ENCODE measurements around the gene AQP2.

Gene AQP2

DNA sequence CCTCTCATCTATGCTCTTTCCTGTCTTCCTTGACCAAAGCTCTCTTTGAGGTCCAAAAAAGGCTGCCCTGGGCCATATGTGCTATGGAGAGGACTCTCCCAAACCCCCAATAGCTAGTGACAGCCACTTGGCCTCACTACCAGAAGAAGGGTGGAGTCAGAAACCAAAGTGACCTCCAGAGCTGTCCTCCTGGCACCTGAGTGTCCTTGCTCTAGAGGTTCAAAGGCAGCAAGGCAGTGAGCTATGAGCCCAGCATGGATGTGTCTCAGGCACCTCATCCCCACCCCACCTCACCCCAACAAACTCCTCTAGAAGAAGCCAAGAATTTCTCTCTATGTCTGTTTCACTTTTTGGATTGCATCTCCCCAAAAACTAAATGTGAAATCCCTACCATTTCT, 7.0 kb downstream of the AQP2 start:
- no peak for DNase-seq

DNA sequence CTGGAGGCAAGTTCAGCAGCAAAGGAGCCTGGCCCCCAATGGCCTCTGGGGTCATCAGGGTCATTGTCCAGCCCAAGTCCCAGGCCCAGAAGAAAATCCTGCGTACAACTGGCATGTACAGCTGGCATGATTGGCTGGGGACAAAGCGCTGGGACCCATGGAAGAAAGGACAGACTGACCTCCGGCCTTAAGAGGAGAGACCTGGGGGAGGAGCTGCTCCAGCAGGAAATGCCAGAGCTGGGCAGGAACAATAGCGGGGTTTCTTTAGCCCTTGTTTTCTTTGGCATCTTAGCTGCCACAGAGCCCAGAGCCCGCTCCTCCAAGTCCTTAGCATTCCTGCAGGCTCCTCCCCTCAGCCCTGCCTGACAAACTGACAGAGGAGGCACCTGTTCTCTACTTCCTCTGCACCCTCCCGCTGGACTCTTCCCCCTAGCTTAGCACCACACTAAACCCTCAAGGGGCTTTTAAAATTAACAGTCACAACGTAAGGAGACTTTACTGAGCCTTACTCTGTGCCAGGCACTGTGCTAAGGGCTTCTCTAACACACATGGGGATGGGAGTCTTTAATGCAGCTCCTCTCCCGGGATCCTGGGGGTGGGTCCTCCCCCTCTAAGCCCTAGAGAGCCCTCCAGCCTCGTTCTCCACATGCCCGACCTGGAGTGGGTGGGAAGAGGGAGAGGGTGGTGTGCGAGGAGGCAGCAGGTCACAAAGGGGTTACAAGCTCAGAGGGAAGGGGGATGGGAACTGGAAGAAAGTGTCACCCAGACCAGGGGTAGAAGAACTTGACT, 9.3 kb downstream of the AQP2 start:
- no peak for DNase-seq

- no peak for DNase-seq
Measured at GRCh38 chr12:49960474-49961110, 10.1 kb downstream of the AQP2 start.

DNA sequence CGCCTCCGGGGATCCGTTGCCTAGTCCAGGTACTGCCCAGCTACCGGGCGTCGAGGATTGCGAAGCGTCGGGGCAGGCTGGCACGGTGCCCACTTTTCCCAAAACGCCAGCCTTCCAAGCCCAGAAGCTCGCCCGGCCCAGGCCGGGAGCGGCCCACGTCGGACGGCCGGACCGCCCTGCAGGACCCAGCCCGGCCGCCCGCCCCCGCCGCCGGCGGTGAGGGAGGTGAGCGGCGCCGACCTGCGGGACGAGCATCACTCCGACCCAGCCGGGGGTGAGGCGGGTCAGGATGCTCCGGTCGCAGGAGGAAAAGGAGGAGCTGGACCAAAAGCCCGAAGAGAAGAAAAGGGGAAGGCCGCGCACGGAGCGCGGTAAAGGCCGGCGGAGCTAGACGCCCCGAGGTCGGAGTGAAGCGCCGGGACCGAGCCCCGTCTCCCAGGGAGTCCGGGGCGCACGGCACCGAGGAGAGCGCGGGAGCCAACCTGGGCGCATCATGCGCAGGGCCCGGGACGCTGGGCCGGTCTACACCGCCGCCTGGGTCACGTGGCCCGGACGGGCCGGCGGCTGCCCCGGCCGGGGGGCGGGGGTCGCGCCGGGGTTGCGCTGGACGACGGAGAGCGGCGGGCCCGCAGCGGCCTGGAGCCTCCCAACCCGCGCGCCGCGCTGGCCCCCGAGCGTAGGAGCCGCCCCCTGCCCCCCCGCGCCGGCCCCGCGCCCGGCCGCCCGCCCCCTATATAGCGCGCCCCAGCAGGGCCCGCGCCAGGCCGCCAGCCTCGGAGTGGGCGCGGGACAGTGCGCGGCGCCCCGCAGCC, 10.8 kb downstream of the AQP2 start, which contains the start of gene AQP5:
Gene AQP5 (plus strand): TSS at position 762 of the 812 bp plus-strand sequence. CDS start 146 bp downstream, outside the sequence.
- DNase-seq, result no peak

GRCh38 chr12:49961993-49962764, 11.6 kb downstream of the AQP2 start:
- no peak for DNase-seq

GRCh38 chr12:49962861-49963765, 12.6 kb downstream of the AQP2 start:
- peak; percentile 36 for DNase-seq

DNA sequence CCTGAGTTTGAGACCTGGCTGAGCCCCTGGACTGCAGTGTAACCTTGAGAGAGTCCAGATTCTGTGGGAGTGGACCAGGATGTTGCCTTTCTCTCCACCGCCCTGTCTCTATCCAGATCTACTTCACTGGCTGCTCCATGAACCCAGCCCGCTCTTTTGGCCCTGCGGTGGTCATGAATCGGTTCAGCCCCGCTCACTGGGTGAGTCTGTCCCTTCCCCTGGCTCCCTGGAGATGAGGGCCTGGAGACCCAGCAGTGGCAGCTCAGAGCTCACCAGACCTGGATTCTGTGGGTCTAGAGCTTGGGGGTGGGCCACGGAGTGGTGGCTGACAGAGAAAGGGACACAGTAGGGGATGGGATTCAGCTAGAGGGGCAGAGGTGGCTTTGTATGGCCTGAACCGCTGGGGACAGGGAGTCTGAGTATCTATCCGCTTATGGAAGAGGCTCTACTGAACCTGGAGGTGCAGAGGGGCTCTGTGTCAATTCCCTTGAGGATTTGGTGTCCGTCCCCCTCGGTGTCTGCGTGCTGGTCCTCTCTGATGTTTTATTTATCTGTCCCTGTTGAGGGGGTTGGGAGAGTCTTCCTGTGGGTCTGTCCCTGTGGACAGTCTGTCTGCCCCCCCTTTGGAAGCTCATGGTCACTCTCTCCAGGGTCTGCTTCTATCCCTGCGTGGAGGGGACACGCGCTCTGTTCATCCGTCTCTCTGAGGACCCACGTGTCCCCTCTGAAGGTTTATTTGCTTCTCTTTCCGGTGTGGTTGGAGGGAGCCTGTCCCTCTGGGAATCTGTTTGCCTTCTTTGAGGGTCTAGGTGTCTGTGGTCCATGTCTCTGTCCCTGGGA, 13.7 kb downstream of the AQP2 start:
- no peak for DNase-seq

DNA sequence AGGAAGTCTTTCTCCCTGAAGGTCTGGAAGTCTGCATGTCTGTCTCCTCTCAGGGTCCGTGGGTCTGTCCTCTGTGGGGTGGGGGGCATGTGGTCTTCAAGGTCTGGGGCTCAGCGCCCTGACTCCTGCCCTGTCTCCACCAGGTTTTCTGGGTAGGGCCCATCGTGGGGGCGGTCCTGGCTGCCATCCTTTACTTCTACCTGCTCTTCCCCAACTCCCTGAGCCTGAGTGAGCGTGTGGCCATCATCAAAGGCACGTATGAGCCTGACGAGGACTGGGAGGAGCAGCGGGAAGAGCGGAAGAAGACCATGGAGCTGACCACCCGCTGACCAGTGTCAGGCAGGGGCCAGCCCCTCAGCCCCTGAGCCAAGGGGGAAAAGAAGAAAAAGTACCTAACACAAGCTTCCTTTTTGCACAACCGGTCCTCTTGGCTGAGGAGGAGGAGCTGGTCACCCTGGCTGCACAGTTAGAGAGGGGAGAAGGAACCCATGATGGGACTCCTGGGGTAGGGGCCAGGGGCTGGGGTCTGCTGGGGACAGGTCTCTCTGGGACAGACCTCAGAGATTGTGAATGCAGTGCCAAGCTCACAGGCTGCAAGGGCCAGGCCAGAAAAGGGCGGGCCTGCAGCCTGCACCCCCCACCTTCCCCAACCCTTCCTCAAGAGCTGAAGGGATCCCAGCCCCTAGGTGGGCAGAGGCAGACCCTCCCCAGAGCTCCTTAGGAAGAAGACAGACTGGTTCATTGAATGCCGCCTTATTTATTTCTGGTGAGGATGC, 14.5 kb downstream of the AQP2 start:
- DNase-seq, result no peak

DNA sequence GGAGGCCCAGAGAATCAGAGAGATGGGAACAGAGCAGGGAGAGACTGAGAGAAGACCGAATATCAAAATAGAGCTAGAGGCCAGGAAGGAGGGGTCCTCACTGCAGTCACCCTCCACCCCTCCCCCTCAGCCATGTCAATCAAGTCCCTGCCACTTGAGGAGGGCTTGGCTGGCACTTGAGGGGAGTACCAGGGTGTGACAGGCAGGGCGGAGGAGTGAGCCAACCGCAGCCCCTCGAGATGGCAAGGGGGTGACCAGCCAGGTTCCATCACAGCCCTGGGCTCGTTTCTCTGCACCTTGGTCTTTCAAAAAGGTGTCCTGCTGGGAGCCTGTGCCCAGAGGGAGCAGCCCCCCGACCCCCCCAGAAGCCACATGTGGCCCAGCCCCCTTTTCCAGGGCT, 15.3 kb downstream of the AQP2 start:
- DNase-seq, result no peak

DNA sequence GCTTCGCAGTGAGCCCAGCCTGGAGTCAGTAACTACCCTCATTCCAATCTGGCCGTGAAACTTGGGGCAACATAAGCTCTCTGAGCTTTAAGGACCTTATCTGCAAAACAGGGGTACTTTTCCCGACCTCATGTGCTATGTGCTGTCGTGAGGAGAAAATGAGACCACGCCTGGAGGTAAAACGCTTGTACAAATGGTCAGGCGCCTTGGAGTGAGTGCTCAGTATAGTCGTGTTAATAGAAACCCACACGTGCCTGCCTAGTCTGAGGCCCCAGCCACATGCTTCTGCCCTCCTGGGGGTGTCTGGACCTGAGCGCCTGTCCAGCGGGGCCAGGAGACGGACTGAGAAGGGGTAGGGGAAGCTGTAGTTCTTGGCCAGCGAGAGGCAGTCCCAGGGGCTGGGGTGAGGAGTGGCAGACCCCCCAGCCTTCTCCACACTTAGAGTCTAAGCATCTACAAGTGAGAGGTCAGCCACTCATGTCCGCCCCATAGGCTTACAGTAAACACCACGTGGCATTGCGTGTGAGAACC, 16.0 kb downstream of the AQP2 start:
- DNase-seq, result no peak

- peak; percentile 27 for DNase-seq
Measured at GRCh38 chr12:49967042-49967776, 16.7 kb downstream of the AQP2 start.

DNA sequence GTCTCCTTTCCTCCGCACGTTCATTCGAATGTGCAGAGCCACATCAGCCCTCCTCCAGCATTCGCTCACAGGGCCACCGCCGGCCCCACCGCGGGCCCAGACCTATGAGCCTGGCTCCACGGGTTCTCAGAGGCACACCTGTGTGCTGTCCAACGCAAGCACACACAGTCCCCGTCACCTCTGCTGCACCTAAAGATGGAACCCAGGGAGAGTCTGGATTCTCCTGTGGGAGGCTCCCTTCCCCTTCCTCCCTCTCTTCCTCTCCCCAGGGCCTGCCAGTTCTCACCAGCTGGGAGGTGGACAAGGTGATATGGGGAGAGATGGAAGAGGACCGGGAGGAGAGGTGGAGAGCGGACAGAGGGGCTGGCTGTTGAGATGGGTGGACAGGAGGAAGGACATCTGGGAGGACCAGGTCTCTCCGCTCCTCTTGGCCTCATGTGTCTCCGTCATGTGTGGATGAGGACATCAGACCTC, 17.3 kb downstream of the AQP2 start:
- DNase-seq, result no peak

GRCh38 chr12:49968471-49968870, 17.9 kb downstream of the AQP2 start:
- no peak for DNase-seq

GRCh38 chr12:49969027-49969426, 18.5 kb downstream of the AQP2 start:
- DNase-seq, result no peak

DNA sequence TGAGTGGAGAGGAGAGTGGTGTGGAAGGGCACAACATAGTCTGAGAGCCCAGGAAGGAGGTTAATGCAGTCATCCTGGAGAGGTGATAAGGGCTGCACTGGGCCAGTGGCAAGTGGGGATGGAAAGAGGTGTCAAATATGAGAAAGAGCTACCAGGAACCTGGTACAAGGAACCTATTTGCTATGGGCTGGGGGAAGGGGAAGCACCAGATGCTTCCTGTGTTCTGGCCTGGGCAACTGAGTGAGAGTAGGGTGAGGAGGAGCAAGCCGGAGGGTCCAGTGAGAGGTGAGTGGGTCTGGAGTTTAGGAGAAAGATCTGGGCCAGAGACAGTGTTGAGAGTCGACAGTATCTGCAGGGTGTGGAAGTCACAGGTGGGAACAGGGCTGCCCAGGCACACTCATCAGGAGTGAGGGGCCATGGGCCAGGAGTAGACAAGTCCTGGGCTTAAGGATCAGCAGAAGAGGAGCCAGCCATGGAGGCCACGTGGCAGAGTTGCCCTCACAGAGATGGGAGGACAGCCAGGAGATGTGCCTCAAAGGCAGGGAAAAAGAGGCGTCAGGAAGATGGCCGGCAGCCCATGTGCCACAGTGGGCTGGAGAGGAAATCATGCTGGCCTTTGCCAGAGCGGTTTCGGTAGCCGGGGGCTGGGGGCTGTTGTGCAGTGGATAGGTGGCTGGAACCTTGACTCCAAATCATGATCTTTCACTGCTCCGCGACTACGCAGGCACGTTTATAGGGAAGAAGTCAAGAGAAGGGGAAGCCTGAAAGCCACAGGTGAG, 19.3 kb downstream of the AQP2 start:
- no peak for DNase-seq

DNA sequence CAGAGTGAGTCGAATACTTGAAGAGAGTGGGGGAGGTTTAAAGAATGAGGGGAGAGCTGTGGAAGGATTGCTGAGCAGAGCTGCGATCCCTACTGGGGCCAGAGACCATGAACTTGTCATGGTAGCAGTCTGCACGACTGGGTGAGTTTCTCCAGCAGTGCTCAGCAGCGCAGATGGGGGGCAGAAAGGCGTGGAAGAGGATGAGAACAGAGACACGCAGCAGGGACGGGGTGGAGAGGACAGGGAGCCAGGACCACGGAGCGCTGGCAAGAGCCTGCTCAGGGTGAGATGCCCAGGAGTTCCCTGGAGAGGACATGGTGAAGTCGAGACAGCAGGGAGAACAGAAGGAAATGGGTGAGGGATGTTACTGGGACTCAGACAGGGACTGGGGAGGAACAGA, 20.1 kb downstream of the AQP2 start:
- no peak for DNase-seq

DNA sequence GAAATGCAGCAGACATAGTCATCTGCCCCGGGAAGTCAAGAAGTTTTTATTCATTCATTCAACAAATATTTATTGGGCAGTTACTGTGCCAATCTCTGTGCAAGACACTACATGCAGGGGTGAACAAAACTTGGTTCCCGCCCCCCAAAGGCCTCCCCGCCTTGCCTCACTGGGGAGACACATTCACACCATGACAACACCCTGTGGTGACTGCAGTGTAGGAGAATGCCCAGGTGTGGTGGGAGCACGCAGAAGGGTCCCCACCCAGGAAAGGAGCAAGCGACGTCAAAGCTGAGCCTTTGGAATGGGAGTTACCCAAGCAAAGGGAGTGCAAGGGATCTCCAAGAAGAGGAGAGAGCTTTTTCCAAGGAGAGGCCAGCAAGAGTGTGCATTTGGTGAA, 20.6 kb downstream of the AQP2 start:
- no peak for DNase-seq

DNA sequence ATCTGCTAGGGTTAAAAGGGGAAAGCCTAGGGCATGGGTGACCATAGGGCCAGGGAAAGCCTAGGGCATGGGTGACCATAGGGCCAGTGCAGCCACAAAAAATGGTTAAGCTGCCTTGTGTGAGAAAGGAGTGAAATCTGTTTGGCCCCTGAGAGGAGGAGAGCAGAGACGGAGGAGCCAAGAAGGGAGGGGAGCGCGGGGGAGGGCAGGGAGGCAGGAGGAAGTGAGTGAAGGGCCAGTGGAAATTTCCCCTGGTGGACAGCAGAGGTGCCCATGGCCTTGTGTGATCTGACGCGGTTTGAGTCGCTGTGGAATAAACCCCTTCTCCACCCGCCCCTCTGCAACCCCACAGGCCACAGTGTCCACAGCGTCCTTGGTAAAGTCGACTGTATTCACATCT, 21.6 kb downstream of the AQP2 start:
- no peak for DNase-seq
